CD4-positive, alpha-beta memory T cell (primary cell): ENCODE results near the gene TPX2. TPM values are rescaled to one million over a fixed set of nuclear protein-coding genes. Genes with fewer than 3 reads are reported as not detected.

Experiments
- CTCF ChIA-PET: fragments of 350-600 bp; sonication (Branson Sonifier 250); formaldehyde crosslinking; loops from one replicate; lab custom pipeline; 2021; ENCODE audit warnings: inconsistent platforms; ENCODE audit not compliant: partially characterized antibody; lab: Charles Lee
- POLR2A ChIA-PET: fragments of 350-600 bp; sonication (Branson Sonifier 250); formaldehyde crosslinking; loops from one replicate; lab custom pipeline; 2021; ENCODE audit not compliant: partially characterized antibody; lab: Charles Lee
- DNase-seq, 5 donors: peaks; one replicate each; pipeline versions ENCODE4 v3.0.0 to v3.0.0-alpha.2; 2020 to 2022; ENCODE audit warnings: mixed read lengths in 1 of 5
- H3K27ac ChIP-seq: one replicate; pipeline ENCODE4 v1.7.0; 2013; ENCODE audit warnings: low read depth, low read length
- H3K27me3 ChIP-seq: 2 replicates; pipeline ENCODE4 v1.7.0; 2013; ENCODE audit warnings: mild to moderate bottlenecking, low read length, moderate library complexity; ENCODE audit not compliant: insufficient read depth
- H3K36me3 ChIP-seq: 2 replicates; pipeline ENCODE4 v1.7.0; 2013; ENCODE audit warnings: mild to moderate bottlenecking, low read length, moderate library complexity; ENCODE audit not compliant: insufficient read depth
- H3K4me1 ChIP-seq: 2 replicates; pipeline ENCODE4 v1.7.0; 2013; ENCODE audit warnings: mild to moderate bottlenecking, low read length, moderate library complexity; ENCODE audit not compliant: insufficient read depth
- H3K4me3 ChIP-seq, 2 donors: one replicate each; pipeline ENCODE4 v1.7.0; 2013; ENCODE audit warnings: low read length in 2 of 2, mild to moderate bottlenecking in 1 of 2
- H3K9me3 ChIP-seq, 2 donors: one replicate each; pipeline ENCODE4 v1.7.0; 2013; ENCODE audit warnings: low read length in 2 of 2, control low read depth in 1 of 2; ENCODE audit not compliant: control insufficient read depth in 1 of 2
- H3K27ac Mint-ChIP-seq, 7 donors: one replicate each; pipeline ENCODE4 v1.8.0; 2020 to 2021; ENCODE audit warnings: mixed read lengths in 7 of 7, mild to moderate bottlenecking in 6 of 7, inconsistent platforms in 3 of 7, moderate library complexity in 3 of 7
- H3K27me3 Mint-ChIP-seq, 2 donors: one replicate each; pipeline ENCODE4 v1.8.0; 2020 to 2021; ENCODE audit warnings: mixed read lengths in 2 of 2
- H3K36me3 Mint-ChIP-seq, 2 donors: one replicate each; pipeline ENCODE4 v1.8.0; 2020 to 2021; ENCODE audit warnings: mixed read lengths in 2 of 2, inconsistent platforms in 1 of 2, mild to moderate bottlenecking in 1 of 2
- H3K4me1 Mint-ChIP-seq, 4 donors: one replicate each; pipeline ENCODE4 v1.8.0; 2020 to 2021; ENCODE audit warnings: mixed read lengths in 4 of 4, mild to moderate bottlenecking in 1 of 4
- H3K4me3 Mint-ChIP-seq, 8 donors: one replicate each; pipeline ENCODE4 v1.8.0; 2020 to 2021; ENCODE audit warnings: mixed read lengths in 8 of 8, mild to moderate bottlenecking in 7 of 8, moderate library complexity in 6 of 8, inconsistent platforms in 3 of 8
- H3K9me3 Mint-ChIP-seq, 8 donors: one replicate each; pipeline ENCODE4 v1.8.0; 2020 to 2021; ENCODE audit warnings: mixed read lengths in 8 of 8, mild to moderate bottlenecking in 5 of 8, inconsistent platforms in 3 of 8, moderate library complexity in 1 of 8
- intact Hi-C: fragments of 100-400 bp; cut with micrococcal nuclease; formaldehyde crosslinking; loops from one replicate; pipeline ENCODE4 v1.15.1; 2023
- polyA plus RNA-seq, 2 donors: library from polyadenylated mRNA; unstranded; fragments of 300-500 nt; fragmentation: Illumina TruSeq; gene quantifications; one replicate each; pipeline ENCODE4 v1.2.3, GENCODE V29; 2021
- total RNA-seq, 2 experiments: library from RNA; stranded (reverse); gene quantifications; one replicate each; pipeline ENCODE4 v1.2.3, GENCODE V29; 2021

The TPX2 gene
- total and polyA plus RNA-seq, 4 experiments from 2014 or later: 0.30 to 0.85 (median 0.60) TPM

DNA sequence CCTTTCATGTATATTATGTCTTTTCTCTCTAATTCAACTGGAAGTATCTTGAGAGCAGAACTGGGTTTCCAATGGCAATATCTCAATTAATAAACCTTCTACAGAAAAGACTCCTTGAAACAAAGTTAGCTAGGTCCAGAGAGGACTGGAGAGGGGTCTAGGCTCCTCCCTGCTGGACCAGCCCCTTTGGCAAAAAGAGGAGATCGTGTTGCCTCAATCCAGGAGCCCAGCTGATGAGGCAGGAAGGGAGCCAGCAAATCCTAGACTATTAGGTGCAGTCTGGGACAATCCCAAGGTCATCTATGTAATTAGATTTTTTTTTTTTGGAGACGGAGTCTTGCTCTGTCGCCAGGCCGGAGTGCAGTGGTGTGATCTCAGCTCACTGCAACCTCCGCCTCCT, 38.3 kb upstream of the TPX2 start:
- Histone ChIP-seq H3K4me3 (no peak overlapping the region), H3K4me1 (peaks cover 48% of the 10 kb centered on the region), H3K27me3 (no peaks in the 10 kb centered on the region), H3K27ac (peak overlapping the region; percentile 8), H3K9me3 (no peaks in the 10 kb centered on the region), H3K36me3 (peaks cover 6% of the 10 kb centered on the region)
- ChIA-PET CTCF (interaction anchor here (1.3 to 3.6 kb wide), 4 partner anchors 23 to 88 kb away, joined by 4 to 23 read pairs (median 9); no protein-coding TSS in a partner anchor), POLR2A (interaction anchor here (1.3 to 2.3 kb wide), 3 partner anchors 9 to 128 kb away, joined by 3 to 10 read pairs (median 3); partner anchors contain the start of gene BCL2L1)
- Mint-ChIP-seq H3K9me3 (no peaks in the 10 kb centered on the region), H3K4me1 (peaks cover 35 to 65% (median 47%) of the 10 kb centered on the region in 4 donors), H3K36me3 (peaks cover 34 to 36% of the 10 kb centered on the region in 2 donors), H3K4me3 (peak overlapping the region in 1 of 8 donors; percentile 63), H3K27ac (peak overlapping the region; percentile 3 to 81 (median 49)), H3K27me3 (no peaks in the 10 kb centered on the region)
- DNase-seq: no peak
- intact Hi-C loops: no loop called here

DNA sequence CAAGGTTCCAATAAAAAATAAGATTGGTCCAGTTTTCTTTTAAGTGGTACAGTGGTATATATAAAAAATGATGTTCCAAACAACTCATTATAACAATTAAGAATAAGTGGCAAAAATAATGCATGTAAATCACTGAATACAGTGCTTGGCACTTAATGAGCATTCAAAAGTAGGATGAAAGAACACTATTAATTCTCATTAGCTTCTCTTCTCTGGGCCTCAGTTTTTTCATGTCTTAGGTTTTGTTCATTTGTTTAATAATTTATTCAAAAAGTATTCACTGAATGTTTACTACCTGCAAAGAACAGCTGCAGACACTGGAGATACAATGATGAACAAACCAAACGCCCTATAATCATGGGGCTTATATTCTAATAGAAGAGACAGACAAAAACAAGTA, 37.5 kb upstream of the TPX2 start:
- DNase-seq: no peak
- Histone ChIP-seq H3K4me1 (peaks cover 49% of the 10 kb centered on the region), H3K27me3 (no peaks in the 10 kb centered on the region), H3K36me3 (peaks cover 10% of the 10 kb centered on the region), H3K9me3 (no peaks in the 10 kb centered on the region), H3K27ac (no peak overlapping the region), H3K4me3 (no peak overlapping the region)
- intact Hi-C loops: no loop called here
- Mint-ChIP-seq H3K27me3 (no peaks in the 10 kb centered on the region), H3K27ac (peak overlapping the region; percentile 35 to 84 (median 73)), H3K4me1 (peaks cover 34 to 67% (median 52%) of the 10 kb centered on the region in 4 donors), H3K9me3 (no peaks in the 10 kb centered on the region), H3K36me3 (peaks cover 36 to 42% of the 10 kb centered on the region in 2 donors), H3K4me3 (peak overlapping the region in 1 of 8 donors; percentile 30)
- CTCF ChIA-PET: interaction anchor here (1.3 to 3.6 kb wide), 2 partner anchors 22 to 40 kb away, joined by 5 to 23 read pairs; no protein-coding TSS in a partner anchor
- POLR2A ChIA-PET: interaction anchor here (1.3 to 1.7 kb wide), 2 partner anchors 10 to 128 kb away, joined by 3 read pairs; no protein-coding TSS in a partner anchor

DNA sequence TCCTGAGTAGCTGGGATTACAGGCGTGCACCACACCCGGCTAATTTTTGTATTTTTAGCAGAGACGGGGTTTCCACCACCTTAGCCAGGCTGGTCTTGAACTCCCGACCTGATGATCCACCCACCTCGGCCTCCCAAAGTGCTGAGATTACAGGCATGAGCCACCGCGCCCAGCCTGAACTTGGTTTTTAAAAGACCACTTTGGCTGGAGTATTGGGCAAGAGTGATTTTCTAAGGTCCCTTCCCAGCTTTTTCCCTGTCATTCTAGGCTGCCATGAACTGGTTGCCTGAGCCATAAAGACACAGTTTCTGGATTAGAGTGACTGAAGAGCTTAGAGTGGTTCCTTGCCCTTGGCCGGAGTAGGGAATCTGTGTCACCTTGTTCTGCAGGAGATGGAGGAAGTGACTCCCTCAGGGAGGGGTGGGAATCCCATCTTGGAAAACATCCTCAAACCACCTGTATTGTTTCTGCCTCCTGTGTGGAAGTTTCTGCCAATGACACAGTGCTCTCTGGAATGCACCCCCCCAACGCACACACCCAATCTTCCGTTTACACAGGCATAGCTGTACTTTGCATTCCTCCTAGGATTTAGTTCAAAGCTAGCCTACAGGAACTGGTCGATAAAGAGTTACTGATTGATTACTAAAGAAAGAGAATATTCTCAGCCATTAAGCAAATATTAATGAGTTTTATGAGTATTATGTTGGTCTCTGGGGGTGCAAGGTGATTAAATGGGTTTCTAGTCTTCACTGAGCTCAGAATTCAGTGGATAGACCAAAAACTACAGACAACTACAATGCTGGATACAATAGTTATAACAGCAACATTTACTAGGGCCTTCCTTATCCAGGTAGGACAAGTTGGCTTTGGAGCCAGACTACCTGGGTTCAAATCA, 34.6 kb upstream of the TPX2 start:
- Histone ChIP-seq H3K4me3 (no peak overlapping the region), H3K4me1 (peaks cover 56% of the 10 kb centered on the region), H3K36me3 (peaks cover 25% of the 10 kb centered on the region), H3K9me3 (no peaks in the 10 kb centered on the region), H3K27me3 (no peaks in the 10 kb centered on the region), H3K27ac (no peak overlapping the region)
- Mint-ChIP-seq H3K4me3 (no peak overlapping the region), H3K4me1 (peaks cover 37 to 72% (median 58%) of the 10 kb centered on the region in 4 donors), H3K9me3 (no peaks in the 10 kb centered on the region), H3K27ac (peak overlapping the region in 5 of 7 donors; percentile 22 to 71 (median 47)), H3K36me3 (peaks cover 43 to 54% of the 10 kb centered on the region in 2 donors), H3K27me3 (no peaks in the 10 kb centered on the region)
- DNase-seq: no peak
- intact Hi-C loops: no loop called here
- CTCF ChIA-PET: interaction anchor here (1.4 to 7.5 kb wide), 2 partner anchors 19 to 43 kb away, joined by 6 to 33 read pairs; no protein-coding TSS in a partner anchor
- POLR2A ChIA-PET: interaction anchor here (1.0 to 1.1 kb wide), 2 partner anchors 17 to 19 kb away, joined by 4 read pairs; no protein-coding TSS in a partner anchor

DNA sequence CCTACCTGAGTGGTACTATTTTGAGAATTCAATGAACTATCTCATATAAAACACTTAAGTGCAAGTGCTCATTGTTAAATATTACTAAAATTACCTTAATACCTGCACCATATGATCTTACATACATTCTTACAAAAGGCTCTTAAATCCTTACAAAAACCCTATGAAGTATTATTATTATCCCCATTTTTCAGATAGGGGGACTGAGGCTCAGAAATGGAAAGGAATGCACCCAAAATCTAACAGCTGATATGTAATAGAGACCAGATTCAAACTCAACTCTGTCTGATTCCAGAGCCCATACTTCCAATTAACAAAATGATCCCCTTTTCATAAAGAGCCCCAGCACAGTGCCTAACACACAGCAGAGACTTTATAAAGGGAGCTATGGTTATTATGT, 33.9 kb upstream of the TPX2 start:
- Histone ChIP-seq H3K27me3 (no peaks in the 10 kb centered on the region), H3K27ac (no peak overlapping the region), H3K9me3 (no peaks in the 10 kb centered on the region), H3K36me3 (peaks cover 30% of the 10 kb centered on the region), H3K4me1 (peaks cover 54% of the 10 kb centered on the region), H3K4me3 (no peak overlapping the region)
- POLR2A ChIA-PET: interaction anchor here (1.0 to 1.1 kb wide), 2 partner anchors 17 to 18 kb away, joined by 4 read pairs; no protein-coding TSS in a partner anchor
- no peak overlapping the region for H3K4me3 Mint-ChIP-seq
- peak overlapping the region in 6 of 7 donors; percentile 10 to 62 (median 29) for H3K27ac Mint-ChIP-seq
- H3K27me3 Mint-ChIP-seq: no peaks in the 10 kb centered on the region
- peaks cover 34 to 71% (median 56%) of the 10 kb centered on the region in 4 donors for H3K4me1 Mint-ChIP-seq
- H3K36me3 Mint-ChIP-seq: peaks cover 48 to 57% of the 10 kb centered on the region in 2 donors
- CTCF ChIA-PET: interaction anchor here (1.4 to 7.5 kb wide), 2 partner anchors 19 to 44 kb away, joined by 6 to 33 read pairs; no protein-coding TSS in a partner anchor
- no peak for DNase-seq
- H3K9me3 Mint-ChIP-seq: no peaks in the 10 kb centered on the region
- intact Hi-C loops: no loop called here

DNA sequence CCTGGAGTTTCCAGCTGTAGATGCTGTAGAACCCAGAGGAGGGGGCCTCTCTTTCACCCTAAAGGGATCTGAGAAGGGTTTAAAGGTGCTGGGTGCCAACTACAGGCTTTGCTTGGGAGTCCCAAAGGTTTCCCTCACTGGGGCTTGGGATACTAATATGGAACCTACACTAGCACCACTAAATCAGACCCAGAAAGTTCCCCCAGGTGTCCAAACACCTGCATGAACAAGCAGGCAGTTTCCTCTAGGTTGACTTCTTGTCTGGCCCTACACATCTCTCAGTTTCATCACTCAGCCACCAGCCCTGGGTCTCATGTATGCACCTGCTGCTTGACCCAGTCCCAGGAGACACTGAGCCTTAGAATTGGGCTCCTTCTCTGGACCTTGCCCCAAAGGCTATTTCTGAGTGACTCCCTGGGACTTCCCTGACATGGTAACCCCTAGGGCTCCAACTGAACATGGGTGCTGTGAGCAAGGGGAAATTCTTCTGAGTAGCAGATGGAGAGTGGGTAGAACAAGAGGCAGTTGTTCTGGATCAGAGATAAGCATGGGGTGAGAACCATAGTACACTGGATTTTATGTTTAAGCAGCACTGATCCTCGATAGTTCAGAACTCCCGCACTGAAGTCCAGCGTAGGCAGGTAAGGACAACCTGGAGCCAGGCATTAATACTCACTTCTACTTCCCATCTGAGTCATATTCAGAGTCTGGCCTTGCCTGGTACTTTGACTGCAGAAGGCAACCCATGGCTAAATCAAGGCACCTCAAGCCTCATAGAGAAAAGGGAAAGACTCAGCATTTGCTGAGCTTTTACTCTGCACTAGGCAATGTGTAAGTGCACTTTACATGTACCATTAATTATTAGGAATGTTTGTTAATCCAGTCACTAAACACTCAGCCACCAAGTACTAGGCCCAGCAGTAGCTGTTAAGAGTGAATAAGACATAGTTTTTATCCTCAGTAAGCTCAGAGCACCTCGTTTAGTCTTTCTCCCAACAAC, 33.2 kb upstream of the TPX2 start:
- no peaks in the 10 kb centered on the region for H3K9me3 ChIP-seq
- DNase-seq: no peak
- H3K27me3 ChIP-seq: no peaks in the 10 kb centered on the region
- H3K27ac Mint-ChIP-seq: peak overlapping the region; percentile 35 to 86 (median 75)
- H3K27me3 Mint-ChIP-seq: no peaks in the 10 kb centered on the region
- peaks cover 55% of the 10 kb centered on the region for H3K4me1 ChIP-seq
- H3K4me3 Mint-ChIP-seq: no peak overlapping the region
- intact Hi-C loops: no loop called here
- POLR2A ChIA-PET: interaction anchor here (1.0 to 1.9 kb wide), 3 partner anchors 11 to 30 kb away, joined by 3 to 9 read pairs (median 5); partner anchors contain the start of gene BCL2L1
- H3K36me3 Mint-ChIP-seq: peaks cover 46 to 55% of the 10 kb centered on the region in 2 donors
- CTCF ChIA-PET: interaction anchor here (0.9 to 7.5 kb wide), 3 partner anchors 15 to 44 kb away, joined by 3 to 33 read pairs (median 6); no protein-coding TSS in a partner anchor
- peaks cover 31% of the 10 kb centered on the region for H3K36me3 ChIP-seq
- H3K27ac ChIP-seq: no peak overlapping the region
- no peak overlapping the region for H3K4me3 ChIP-seq
- no peaks in the 10 kb centered on the region for H3K9me3 Mint-ChIP-seq
- H3K4me1 Mint-ChIP-seq: peaks cover 38 to 72% (median 57%) of the 10 kb centered on the region in 4 donors

DNA sequence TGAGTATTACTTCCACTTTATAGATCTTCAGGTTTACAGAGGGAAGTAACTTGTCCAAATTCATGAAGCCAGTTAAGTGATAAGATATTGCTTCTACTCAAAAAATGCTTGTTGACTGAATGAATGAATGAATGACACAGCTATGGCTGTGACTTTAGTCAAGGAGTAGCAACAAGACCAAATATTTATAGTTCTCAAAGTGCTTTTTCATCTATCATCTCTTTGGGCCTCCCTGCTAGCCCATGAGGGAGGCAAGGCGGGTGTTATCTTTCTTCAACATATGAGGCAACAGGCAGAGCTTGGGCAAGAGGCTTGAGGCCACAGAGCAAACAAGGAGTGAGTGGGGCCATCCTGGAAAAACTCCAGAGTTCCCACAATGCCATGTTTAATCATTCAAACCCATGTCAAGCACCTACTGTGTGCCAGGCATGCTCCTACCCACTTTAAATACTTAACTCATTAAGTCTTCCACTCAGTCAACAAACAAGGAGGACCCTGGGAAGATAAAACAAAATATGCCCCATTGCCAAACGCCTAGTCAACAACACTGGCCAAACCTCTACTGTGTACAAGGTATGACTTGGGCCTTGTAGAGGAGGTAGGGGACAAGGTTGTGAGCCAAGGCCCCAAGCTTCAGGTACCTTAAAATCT, 32.4 kb upstream of the TPX2 start:
- POLR2A ChIA-PET: interaction anchor here (1.0 to 1.9 kb wide), 3 partner anchors 11 to 31 kb away, joined by 3 to 9 read pairs (median 5); partner anchors contain the start of gene BCL2L1

More for the DNA sequence above, 32.4 kb upstream of the TPX2 start:
- Histone ChIP-seq H3K4me3 (no peak overlapping the region), H3K27ac (no peak overlapping the region), H3K36me3 (peaks cover 31% of the 10 kb centered on the region), H3K9me3 (no peaks in the 10 kb centered on the region), H3K4me1 (peaks cover 63% of the 10 kb centered on the region), H3K27me3 (no peaks in the 10 kb centered on the region)
- DNase-seq: no peak
- Mint-ChIP-seq H3K27ac (peak overlapping the region; percentile 51 to 85 (median 72)), H3K27me3 (no peaks in the 10 kb centered on the region), H3K36me3 (peaks cover 43 to 57% of the 10 kb centered on the region in 2 donors), H3K4me3 (peak overlapping the region in 1 of 8 donors; percentile 6), H3K4me1 (peaks cover 44 to 74% (median 60%) of the 10 kb centered on the region in 4 donors), H3K9me3 (no peaks in the 10 kb centered on the region)
- CTCF ChIA-PET: interaction anchor here (0.7 to 7.5 kb wide), 3 partner anchors 14 to 45 kb away, joined by 3 to 33 read pairs (median 3); no protein-coding TSS in a partner anchor
- intact Hi-C loops: no loop called here
